Neural progenitor cell (in vitro differentiated cells): Measurements from ENCODE around the gene MAPK7. TPM values are rescaled to one million over a fixed set of nuclear protein-coding genes. Genes with fewer than 3 reads are reported as not detected.

ENCODE experiments used
- DNase-seq: peaks from one replicate; pipeline ENCODE4 v3.0.0-alpha.2; 2016; ENCODE audit warnings: low spot score
- H2AFZ ChIP-seq: fragments of 200-600 bp; sonication (generic); replicated peaks from 2 replicates; pipeline ENCODE4 v1.6.1; 2016; ENCODE audit warnings: antibody characterized with exemption
- H3F3A ChIP-seq: fragments of 200-600 bp; sonication (generic); 2 replicates; pipeline ENCODE4 v1.6.1; 2016; ENCODE audit warnings: antibody characterized with exemption, low read depth
- H3K27ac ChIP-seq: fragments of 200-600 bp; sonication (generic); 2 replicates; pipeline ENCODE4 v1.5.1; 2016; ENCODE audit warnings: mild to moderate bottlenecking
- H3K27me3 ChIP-seq: fragments of 200-600 bp; sonication (generic); 2 replicates; pipeline ENCODE4 v1.6.1; 2016; ENCODE audit warnings: mild to moderate bottlenecking, moderate library complexity
- H3K36me3 ChIP-seq: fragments of 200-600 bp; sonication (generic); 2 replicates; pipeline ENCODE4 v1.5.1; 2016
- H3K4me1 ChIP-seq: fragments of 200-600 bp; sonication (generic); 2 replicates; pipeline ENCODE4 v1.6.1; 2016; ENCODE audit warnings: mixed run types
- H3K4me2 ChIP-seq: fragments of 200-600 bp; sonication (generic); 2 replicates; pipeline ENCODE4 v1.6.1; 2016
- H3K4me3 ChIP-seq: fragments of 200-600 bp; sonication (generic); 2 replicates; pipeline ENCODE4 v1.5.1; 2016
- H3K79me2 ChIP-seq: fragments of 200-600 bp; sonication (generic); 2 replicates; pipeline ENCODE4 v1.6.1; 2016; ENCODE audit warnings: low read depth
- H3K9ac ChIP-seq: fragments of 200-600 bp; sonication (generic); 2 replicates; pipeline ENCODE4 v1.6.1; 2016
- H3K9me3 ChIP-seq: fragments of 200-600 bp; sonication (generic); 2 replicates; pipeline ENCODE4 v1.5.1; 2016; ENCODE audit warnings: low read depth
- H4K20me1 ChIP-seq: fragments of 200-600 bp; sonication (generic); 2 replicates; pipeline ENCODE4 v1.6.1; 2016; ENCODE audit warnings: low read depth
- H3K27ac Mint-ChIP-seq: 3 replicates; pipeline ENCODE4 v1.8.0; 2021; ENCODE audit warnings: mixed read lengths
- H3K27me3 Mint-ChIP-seq: 2 replicates; pipeline ENCODE4 v1.8.0; 2022; ENCODE audit warnings: low read depth, mild to moderate bottlenecking, inconsistent platforms, moderate library complexity, mixed read lengths; ENCODE audit not compliant: insufficient read depth
- H3K36me3 Mint-ChIP-seq: 3 replicates; pipeline ENCODE4 v1.8.0; 2021; ENCODE audit warnings: mixed read lengths
- H3K4me1 Mint-ChIP-seq: 3 replicates; pipeline ENCODE4 v1.8.0; 2021; ENCODE audit warnings: mixed read lengths
- H3K4me3 Mint-ChIP-seq: 3 replicates; pipeline ENCODE4 v1.8.0; 2021; ENCODE audit warnings: mild to moderate bottlenecking, moderate library complexity, mixed read lengths
- H3K9me3 Mint-ChIP-seq: 3 replicates; pipeline ENCODE4 v1.8.0; 2020; ENCODE audit warnings: mixed read lengths
- CTCF ChIP-seq: fragments of 200-600 bp; sonication (generic); IDR thresholded peaks from 2 replicates; pipeline ENCODE4 v1.5.1; 2017; ENCODE audit warnings: antibody characterized with exemption, mild to moderate bottlenecking
- EZH2 ChIP-seq: fragments of 200-600 bp; sonication (generic); IDR thresholded peaks from 2 replicates; pipeline ENCODE4 v1.6.1; 2017; ENCODE audit warnings: antibody characterized with exemption, mild to moderate bottlenecking, moderate library complexity
- EZH2phosphoT487 ChIP-seq: fragments of 200-600 bp; sonication (generic); IDR thresholded peaks from 2 replicates; pipeline ENCODE4 v1.6.1; 2017; ENCODE audit warnings: antibody characterized with exemption
- total RNA-seq: library from RNA; depleted of rRNA; stranded (reverse); fragments of >200 nt; gene quantifications from 2 replicates; pipeline ENCODE4 v1.2.3, GENCODE V29; 2015; ENCODE audit warnings: low replicate concordance

MAPK7 gene
- total RNA-seq, 1 donor from 2014 or later = 12.2 TPM

GRCh38 chr17:19362277-19363113 is 15.8 kb upstream of the MAPK7 start, which contains the start of gene B9D1:
B9D1 (minus strand) TSS chr17:19362723; CDS start chr17:19362569, 154 bp downstream.
- peaks cover 2% of the 10 kb centered on the region for H3K27me3 Mint-ChIP-seq
- Histone ChIP-seq H3K79me2 (no peaks in the 10 kb centered on the region), H2AFZ (peak within 1 kb of the TSS; percentile 93), H3K9ac (peak within 1 kb of the TSS; percentile 35), H3K27me3 (no peaks in the 10 kb centered on the region), H3K36me3 (no peaks in the 10 kb centered on the region), H3K9me3 (no peaks in the 10 kb centered on the region), H4K20me1 (no peaks in the 10 kb centered on the region), H3F3A (no peaks in the 10 kb centered on the region), H3K4me1 (no peaks in the 10 kb centered on the region), H3K4me2 (peak within 1 kb of the TSS; percentile 93), H3K27ac (no peak within 1 kb of the TSS), H3K4me3 (peak within 1 kb of the TSS; percentile 70)
- peak within 1 kb of the TSS; percentile 89 for H3K27ac Mint-ChIP-seq
- peak within 1 kb of the TSS; percentile 91 for H3K4me3 Mint-ChIP-seq
- H3K9me3 Mint-ChIP-seq = no peaks in the 10 kb centered on the region
- H3K36me3 Mint-ChIP-seq = peaks cover 6% of the 10 kb centered on the region
- TF ChIP-seq EZH2 = no peak
- peak; percentile 96 for TF ChIP-seq CTCF
- peak; percentile 92 for DNase-seq
- H3K4me1 Mint-ChIP-seq = peaks cover 18% of the 10 kb centered on the region

GRCh38 chr17:19363114-19363438 is 15.2 kb upstream of the MAPK7 start:
- peak overlapping the region; percentile 70 for H3K4me3 ChIP-seq
- no peak overlapping the region for H3K27ac Mint-ChIP-seq
- H3K4me1 ChIP-seq = no peaks in the 10 kb centered on the region
- TF ChIP-seq CTCF = no peak
- TF ChIP-seq EZH2 = no peak
- TF ChIP-seq EZH2phosphoT487 = no peak
- H3K79me2 ChIP-seq = no peaks in the 10 kb centered on the region
- H4K20me1 ChIP-seq = no peaks in the 10 kb centered on the region
- H3K9me3 Mint-ChIP-seq = no peaks in the 10 kb centered on the region
- H3K4me3 Mint-ChIP-seq = peak overlapping the region; percentile 91
- H3K36me3 Mint-ChIP-seq = peaks cover 5% of the 10 kb centered on the region
- H3F3A ChIP-seq = no peaks in the 10 kb centered on the region
- H3K27ac ChIP-seq = no peak overlapping the region
- peak overlapping the region; percentile 93 for H2AFZ ChIP-seq
- no peaks in the 10 kb centered on the region for H3K36me3 ChIP-seq
- H3K9ac ChIP-seq = no peak overlapping the region
- H3K27me3 Mint-ChIP-seq = peaks cover 2% of the 10 kb centered on the region
- no peaks in the 10 kb centered on the region for H3K27me3 ChIP-seq
- H3K9me3 ChIP-seq = no peaks in the 10 kb centered on the region
- DNase-seq = no peak
- peaks cover 17% of the 10 kb centered on the region for H3K4me1 Mint-ChIP-seq
- H3K4me2 ChIP-seq = peak overlapping the region; percentile 93

GRCh38 chr17:19363460-19364035 is 14.8 kb upstream of the MAPK7 start:
- no peaks in the 10 kb centered on the region for H3K4me1 ChIP-seq
- Mint-ChIP-seq H3K4me3 (peak overlapping the region; percentile 91), H3K27me3 (peaks cover 6% of the 10 kb centered on the region), H3K27ac (no peak overlapping the region), H3K4me1 (peaks cover 15% of the 10 kb centered on the region), H3K9me3 (no peaks in the 10 kb centered on the region), H3K36me3 (peaks cover 2% of the 10 kb centered on the region)
- no peaks in the 10 kb centered on the region for H3K9me3 ChIP-seq
- DNase-seq = no peak
- H3K4me2 ChIP-seq = peak overlapping the region; percentile 93
- no peak overlapping the region for H2AFZ ChIP-seq
- H3K27me3 ChIP-seq = no peaks in the 10 kb centered on the region
- no peak for TF ChIP-seq EZH2phosphoT487
- TF ChIP-seq CTCF = no peak
- no peak for TF ChIP-seq EZH2
- H3K9ac ChIP-seq = no peak overlapping the region
- no peak overlapping the region for H3K4me3 ChIP-seq
- no peaks in the 10 kb centered on the region for H3K79me2 ChIP-seq
- H3F3A ChIP-seq = no peaks in the 10 kb centered on the region
- H4K20me1 ChIP-seq = no peaks in the 10 kb centered on the region
- no peak overlapping the region for H3K27ac ChIP-seq
- H3K36me3 ChIP-seq = no peaks in the 10 kb centered on the region
